Gastrocnemius medialis (tissue), 4 donors: Measurements from ENCODE around the gene SYCE1L.

Experiments used
- CTCF ChIP-seq, 5 experiments: fragments of 450-650 bp in 3 of 5; fragments of 200-600 bp in 2 of 5; sonication (generic) in 2 of 5; IDR thresholded peaks in 4 of 5; conservative IDR thresholded peaks in 1 of 5; 1 replicate in 4 of 5; 2 replicates in 1 of 5; pipeline ENCODE4 v1.5.1; 2016 to 2019; ENCODE audit warnings: antibody characterized with exemption in 5 of 5, mild to moderate bottlenecking in 3 of 5, moderate library complexity in 3 of 5
- POLR2A ChIP-seq, 2 donors: fragments of 450-650 bp; IDR thresholded peaks; one replicate each; pipeline ENCODE4 v1.6.1; 2017; ENCODE audit warnings: antibody characterized with exemption in 2 of 2, mild to moderate bottlenecking in 2 of 2, moderate library complexity in 2 of 2

GRCh38 chr16:77219437-77219836 is 20.2 kb downstream of the SYCE1L start:
- no peak for TF ChIP-seq CTCF (IDR thresholded peaks at IDR 0.05 in 4 of 5, conservative IDR thresholded peaks at IDR 0.05 in 1 of 5)
- no peak for TF ChIP-seq POLR2A (IDR thresholded peaks at IDR 0.05)
